Osteocyte (in vitro differentiated cells): ENCODE results near the gene PKD2. TPM values are rescaled to one million over a fixed set of nuclear protein-coding genes. Genes with fewer than 3 reads are reported as not detected.

ENCODE experiments used
- DNase-seq: peaks from one replicate; pipeline ENCODE4 v3.0.0; 2021; ENCODE audit warnings: mixed read lengths; ENCODE audit not compliant: unreplicated experiment; ENCODE audit errors: extremely low spot score
- H3K27ac Mint-ChIP-seq: one replicate; pipeline ENCODE4 v1.8.0; 2021; ENCODE audit warnings: mild to moderate bottlenecking, mixed read lengths; ENCODE audit not compliant: unreplicated experiment
- H3K27me3 Mint-ChIP-seq: one replicate; pipeline ENCODE4 v1.8.0; 2021; ENCODE audit warnings: mixed read lengths; ENCODE audit not compliant: unreplicated experiment
- H3K36me3 Mint-ChIP-seq: one replicate; pipeline ENCODE4 v1.8.0; 2021; ENCODE audit warnings: mixed read lengths; ENCODE audit not compliant: unreplicated experiment
- H3K4me1 Mint-ChIP-seq: one replicate; pipeline ENCODE4 v1.8.0; 2021; ENCODE audit warnings: mixed read lengths; ENCODE audit not compliant: unreplicated experiment
- H3K4me3 Mint-ChIP-seq: one replicate; pipeline ENCODE4 v1.8.0; 2021; ENCODE audit warnings: mild to moderate bottlenecking, moderate library complexity, mixed read lengths; ENCODE audit not compliant: unreplicated experiment
- H3K9me3 Mint-ChIP-seq: one replicate; pipeline ENCODE4 v1.8.0; 2021; ENCODE audit warnings: mixed read lengths; ENCODE audit not compliant: unreplicated experiment
- total RNA-seq: library from RNA; stranded (reverse); gene quantifications from 2 replicates; pipeline ENCODE4 v1.2.1, GENCODE V29; 2021
- TF ChIP-seq, protein P1 (sequence below): fragments of 200-600 bp; sonication (generic); IDR thresholded peaks from 2 replicates; pipeline ENCODE4 v1.5.0; 2021; ENCODE audit warnings: antibody characterized with exemption, mild to moderate bottlenecking, moderate library complexity

Gene PKD2
- total RNA-seq, 1 donor from 2014 or later: 54.7 TPM

GRCh38 chr4:88054229-88054628 is 46.8 kb downstream of the PKD2 start:
- H3K4me1 Mint-ChIP-seq: no peaks in the 10 kb centered on the region
- H3K27me3 Mint-ChIP-seq: no peaks in the 10 kb centered on the region
- no peak overlapping the region for H3K4me3 Mint-ChIP-seq
- no peak overlapping the region for H3K27ac Mint-ChIP-seq
- TF ChIP-seq, protein P1, sequence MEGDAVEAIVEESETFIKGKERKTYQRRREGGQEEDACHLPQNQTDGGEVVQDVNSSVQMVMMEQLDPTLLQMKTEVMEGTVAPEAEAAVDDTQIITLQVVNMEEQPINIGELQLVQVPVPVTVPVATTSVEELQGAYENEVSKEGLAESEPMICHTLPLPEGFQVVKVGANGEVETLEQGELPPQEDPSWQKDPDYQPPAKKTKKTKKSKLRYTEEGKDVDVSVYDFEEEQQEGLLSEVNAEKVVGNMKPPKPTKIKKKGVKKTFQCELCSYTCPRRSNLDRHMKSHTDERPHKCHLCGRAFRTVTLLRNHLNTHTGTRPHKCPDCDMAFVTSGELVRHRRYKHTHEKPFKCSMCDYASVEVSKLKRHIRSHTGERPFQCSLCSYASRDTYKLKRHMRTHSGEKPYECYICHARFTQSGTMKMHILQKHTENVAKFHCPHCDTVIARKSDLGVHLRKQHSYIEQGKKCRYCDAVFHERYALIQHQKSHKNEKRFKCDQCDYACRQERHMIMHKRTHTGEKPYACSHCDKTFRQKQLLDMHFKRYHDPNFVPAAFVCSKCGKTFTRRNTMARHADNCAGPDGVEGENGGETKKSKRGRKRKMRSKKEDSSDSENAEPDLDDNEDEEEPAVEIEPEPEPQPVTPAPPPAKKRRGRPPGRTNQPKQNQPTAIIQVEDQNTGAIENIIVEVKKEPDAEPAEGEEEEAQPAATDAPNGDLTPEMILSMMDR: no peak
- no peak for DNase-seq
- no peaks in the 10 kb centered on the region for H3K9me3 Mint-ChIP-seq
- peaks cover 41% of the 10 kb centered on the region for H3K36me3 Mint-ChIP-seq

DNA sequence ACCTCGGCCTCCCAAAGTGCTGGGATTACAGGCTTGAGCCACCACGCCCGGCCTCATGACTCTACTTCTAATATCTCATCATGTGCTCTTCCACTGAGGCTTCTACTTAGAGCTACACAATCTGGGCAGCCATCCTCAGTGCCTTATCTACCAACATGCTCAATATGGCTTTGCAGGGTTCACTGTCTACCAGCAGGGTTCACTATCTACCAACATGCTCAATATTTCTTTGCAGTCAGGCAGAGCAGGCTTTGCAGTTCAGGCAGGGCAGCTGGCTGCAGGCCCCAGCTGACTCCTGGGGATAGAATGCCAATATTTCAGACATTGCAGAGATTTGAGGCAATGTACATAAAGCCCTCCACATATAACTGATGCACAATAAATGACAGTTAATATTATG is 47.5 kb downstream of the PKD2 start:
- Mint-ChIP-seq H3K36me3 (peaks cover 43% of the 10 kb centered on the region), H3K4me3 (no peak overlapping the region), H3K27ac (no peak overlapping the region), H3K4me1 (no peaks in the 10 kb centered on the region), H3K27me3 (no peaks in the 10 kb centered on the region), H3K9me3 (no peaks in the 10 kb centered on the region)
- TF ChIP-seq, protein P1: peak; percentile 49
- no peak for DNase-seq

GRCh38 chr4:88058295-88058694 is 50.9 kb downstream of the PKD2 start:
- TF ChIP-seq, protein P1: no peak
- H3K9me3 Mint-ChIP-seq: no peaks in the 10 kb centered on the region
- no peak overlapping the region for H3K27ac Mint-ChIP-seq
- no peak overlapping the region for H3K4me3 Mint-ChIP-seq
- H3K36me3 Mint-ChIP-seq: peaks cover 31% of the 10 kb centered on the region
- H3K27me3 Mint-ChIP-seq: no peaks in the 10 kb centered on the region
- no peaks in the 10 kb centered on the region for H3K4me1 Mint-ChIP-seq
- no peak for DNase-seq

GRCh38 chr4:88059766-88060165 is 52.3 kb downstream of the PKD2 start:
- Mint-ChIP-seq H3K27ac (no peak overlapping the region), H3K4me3 (no peak overlapping the region), H3K36me3 (peaks cover 33% of the 10 kb centered on the region), H3K27me3 (no peaks in the 10 kb centered on the region), H3K9me3 (no peaks in the 10 kb centered on the region), H3K4me1 (no peaks in the 10 kb centered on the region)
- no peak for DNase-seq
- TF ChIP-seq, protein P1: no peak

- no peak for DNase-seq
- no peak overlapping the region for H3K4me3 Mint-ChIP-seq
These were observed 53.0 kb downstream of the PKD2 start for GRCh38 chr4:88060431-88060830.

More at GRCh38 chr4:88060431-88060830, 53.0 kb downstream of the PKD2 start:
- Mint-ChIP-seq H3K4me1 (no peaks in the 10 kb centered on the region), H3K36me3 (peaks cover 34% of the 10 kb centered on the region), H3K9me3 (no peaks in the 10 kb centered on the region), H3K27ac (no peak overlapping the region), H3K27me3 (no peaks in the 10 kb centered on the region)
- TF ChIP-seq, protein P1: no peak
